Stimulated activated CD8-positive, alpha-beta memory T cell treated with anti-CD3 and anti-CD28 coated beads, Interleukin-7, amount 100 ng/mL, for 4 hours (primary cell): ENCODE results near the gene KIT.
"Not testable (repeated sequence)": the region's sequence is repeated elsewhere in the genome, so short reads cannot be mapped to it uniquely, and the experiment has no call there.

Experiments
- DNase-seq, 2 donors: peaks; one replicate each; pipeline ENCODE4 v3.0.0-alpha.2; 2020; ENCODE audit warnings: low read depth in 2 of 2

KIT gene

DNA sequence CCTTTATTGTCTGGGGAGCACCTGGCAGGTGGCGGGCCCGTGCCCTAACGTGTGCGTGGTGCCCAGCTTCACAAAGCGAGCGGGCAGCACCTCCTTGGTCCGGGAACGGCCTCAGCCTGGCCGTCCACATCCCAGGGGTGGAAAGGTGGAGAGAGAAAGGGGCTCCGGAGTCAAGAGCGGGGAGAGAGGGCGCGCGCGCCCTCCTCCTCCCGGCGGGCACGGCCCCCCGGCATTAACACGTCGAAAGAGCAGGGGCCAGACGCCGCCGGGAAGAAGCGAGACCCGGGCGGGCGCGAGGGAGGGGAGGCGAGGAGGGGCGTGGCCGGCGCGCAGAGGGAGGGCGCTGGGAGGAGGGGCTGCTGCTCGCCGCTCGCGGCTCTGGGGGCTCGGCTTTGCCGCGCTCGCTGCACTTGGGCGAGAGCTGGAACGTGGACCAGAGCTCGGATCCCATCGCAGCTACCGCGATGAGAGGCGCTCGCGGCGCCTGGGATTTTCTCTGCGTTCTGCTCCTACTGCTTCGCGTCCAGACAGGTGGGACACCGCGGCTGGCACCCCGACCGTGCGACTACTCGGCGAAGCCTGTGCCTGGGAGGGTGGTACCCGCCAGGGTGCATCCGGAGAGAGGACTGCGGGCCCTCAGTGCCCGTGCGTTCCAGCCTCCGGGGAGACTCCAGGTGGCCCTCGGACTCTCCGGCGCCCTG lies at the start of gene KIT:
TSS of gene KIT (plus strand) at position 407 of the 701 bp plus-strand sequence. CDS start at position 465, 58 bp downstream.
- DNase-seq: peak in 1 of 2 donors; percentile 13

DNA sequence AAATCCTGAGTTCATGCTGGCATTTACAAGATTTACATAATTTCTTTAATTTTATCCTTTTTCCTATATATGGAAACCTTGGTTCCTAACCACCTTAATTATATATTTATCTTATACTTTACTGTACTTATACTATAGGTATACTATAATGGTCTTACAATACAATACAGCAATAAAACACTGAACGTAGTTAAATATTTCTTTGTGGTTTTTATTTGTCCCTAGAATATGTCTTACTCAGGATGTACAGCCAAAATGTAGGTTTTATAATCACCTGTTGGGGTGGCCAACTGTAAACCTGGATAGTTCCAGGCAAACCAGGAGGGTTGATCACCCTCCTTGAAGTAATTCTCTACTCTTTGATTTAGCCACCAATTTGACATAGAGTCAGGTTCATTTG lies 48.4 kb upstream of the KIT start:
- DNase-seq: no peak

DNA sequence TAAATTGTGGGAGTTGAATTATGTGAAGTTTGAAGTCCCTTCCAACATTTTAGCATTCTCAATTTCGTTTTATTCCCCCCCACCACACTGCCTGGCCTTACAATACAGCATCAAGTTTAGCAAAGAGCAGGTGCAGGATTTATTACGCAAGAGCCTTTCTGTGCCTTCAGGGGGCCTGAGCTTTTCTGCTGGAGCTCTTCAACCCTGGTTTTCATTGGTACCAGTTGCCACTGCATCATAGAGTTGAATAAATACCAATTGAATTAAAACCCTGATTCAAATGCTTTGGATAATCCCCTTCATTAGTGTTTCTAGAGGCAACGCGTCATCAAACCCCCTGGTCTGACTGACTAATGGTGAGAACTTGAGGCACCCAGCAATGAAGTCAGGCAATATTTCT lies 43.6 kb upstream of the KIT start:
- DNase-seq: no peak

DNA sequence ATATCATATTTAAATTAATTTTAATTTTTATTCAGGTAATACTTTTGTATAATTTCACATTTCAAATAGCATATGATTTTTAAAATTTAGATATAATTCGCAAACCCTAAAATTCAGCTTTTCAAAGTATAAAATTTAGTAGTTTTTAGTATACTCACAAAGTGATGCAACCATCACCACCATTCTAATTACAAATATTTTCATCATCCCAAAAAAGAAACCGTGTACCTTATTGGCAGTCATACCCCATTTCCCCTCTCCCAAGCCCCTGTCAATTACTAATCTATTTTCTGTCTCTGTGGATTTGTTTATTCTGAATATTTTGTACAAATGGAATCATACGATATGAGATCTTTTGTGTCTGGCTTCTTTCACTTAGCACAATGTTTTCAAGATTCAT lies 37.0 kb upstream of the KIT start:
- no peak for DNase-seq

DNA sequence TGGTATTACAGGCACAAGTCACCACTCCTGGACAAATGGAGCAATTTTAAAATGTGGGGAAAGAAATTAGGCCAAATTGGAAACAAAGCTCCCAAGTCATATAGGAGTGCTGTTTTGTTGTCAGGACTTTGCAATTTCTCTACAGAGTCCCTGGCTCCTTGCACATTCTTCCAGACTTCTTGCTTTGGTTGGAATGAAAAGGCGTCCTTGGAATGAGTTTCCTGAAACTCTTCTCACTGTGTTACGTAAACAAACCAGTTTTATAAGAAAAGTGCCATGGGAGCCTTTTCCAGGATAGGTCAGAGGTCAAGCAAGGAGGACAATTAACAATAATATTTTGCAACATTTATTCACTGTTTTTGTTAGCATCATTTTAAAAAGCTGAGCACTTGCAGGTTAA lies 32.4 kb upstream of the KIT start:
- DNase-seq: no peak

DNA sequence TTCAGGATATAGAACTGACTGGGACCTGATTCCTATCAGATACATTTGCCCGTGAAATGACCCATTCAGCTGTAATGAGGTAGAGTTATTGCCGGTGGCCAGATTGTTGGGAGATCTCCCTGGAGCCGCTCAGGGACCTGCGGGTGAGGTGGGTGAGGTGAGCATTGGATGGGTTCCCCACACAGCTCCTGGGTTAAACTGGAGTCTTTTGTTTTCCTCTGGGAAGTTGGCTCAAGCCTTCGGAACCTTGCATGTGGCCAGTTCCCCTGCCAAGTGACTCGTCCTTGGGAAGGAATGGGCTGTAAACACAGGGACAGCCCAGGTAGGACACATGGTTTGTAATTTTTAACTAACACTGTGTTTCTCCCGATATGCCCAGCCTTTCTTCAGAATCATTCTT lies 31.6 kb upstream of the KIT start:
- DNase-seq: no peak

DNA sequence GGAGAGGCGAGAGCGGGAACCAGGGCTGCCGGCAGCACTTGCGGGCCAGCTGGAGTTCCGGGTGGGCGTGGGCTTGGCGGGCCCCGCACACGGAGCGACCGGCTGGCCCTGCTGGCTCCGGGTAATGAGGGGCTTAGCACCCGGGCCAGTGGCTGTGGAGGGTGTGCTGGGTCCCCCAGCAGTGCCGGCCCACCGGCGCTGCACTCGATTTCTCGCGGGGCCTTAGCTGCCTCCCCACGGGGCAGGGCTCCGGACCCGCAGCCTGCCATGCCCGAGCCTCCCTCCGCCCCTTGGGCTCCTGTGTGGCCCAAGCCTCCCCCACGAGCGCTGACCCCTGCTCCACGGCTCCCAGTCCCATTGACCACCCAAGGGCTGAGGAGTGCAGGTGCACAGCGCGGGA lies 25.2 kb upstream of the KIT start:
- no peak for DNase-seq

DNA sequence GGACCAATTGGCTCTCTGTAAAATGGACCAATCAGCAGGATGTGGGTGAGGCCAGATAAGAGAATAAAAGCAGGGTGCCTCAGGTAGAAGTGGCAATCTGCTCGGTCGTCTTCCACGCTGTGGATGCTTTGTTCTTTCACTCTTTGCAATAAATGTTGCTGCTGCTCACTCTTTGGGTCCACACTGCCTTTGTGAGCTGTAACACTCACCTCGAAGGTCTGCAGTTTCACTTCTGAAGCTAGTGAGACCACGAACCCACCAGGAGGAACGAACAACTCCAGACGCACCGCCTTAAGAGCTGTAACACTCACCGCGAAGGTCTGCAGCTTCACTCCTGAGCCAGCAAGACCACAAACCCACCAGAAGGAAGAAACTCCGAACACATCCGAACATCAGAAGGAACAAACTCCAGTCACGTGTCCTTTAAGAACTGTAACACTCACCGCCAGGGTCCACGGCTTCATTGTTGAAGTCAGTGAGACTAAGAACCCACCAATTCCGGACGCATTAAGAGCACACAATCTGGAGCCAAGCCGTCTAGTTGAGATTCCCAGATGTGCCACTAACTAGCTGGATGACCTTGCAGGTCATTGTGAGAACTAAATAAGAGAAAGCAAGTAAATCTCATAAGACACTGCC lies 24.5 kb upstream of the KIT start:
- not testable (repeated sequence) for DNase-seq

DNA sequence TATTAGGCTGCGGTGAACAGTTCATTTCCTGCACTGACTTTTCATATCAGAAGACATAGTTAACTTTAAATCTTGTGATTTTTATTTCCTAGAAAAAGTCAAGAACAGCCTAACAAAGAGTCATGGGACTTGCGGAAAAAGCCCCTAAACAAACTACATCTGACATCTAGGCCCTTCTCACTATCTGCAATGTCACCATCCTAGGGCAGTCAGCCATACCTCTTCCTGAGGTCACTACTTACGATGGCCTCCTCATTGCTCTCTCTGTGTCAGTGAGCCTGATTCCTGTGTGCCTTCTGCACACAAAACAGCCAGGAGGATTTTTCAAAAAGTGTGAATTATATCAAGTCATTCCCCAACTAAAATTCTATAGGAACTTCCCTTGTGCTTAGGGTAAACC lies 22.4 kb upstream of the KIT start:
- DNase-seq: no peak

DNA sequence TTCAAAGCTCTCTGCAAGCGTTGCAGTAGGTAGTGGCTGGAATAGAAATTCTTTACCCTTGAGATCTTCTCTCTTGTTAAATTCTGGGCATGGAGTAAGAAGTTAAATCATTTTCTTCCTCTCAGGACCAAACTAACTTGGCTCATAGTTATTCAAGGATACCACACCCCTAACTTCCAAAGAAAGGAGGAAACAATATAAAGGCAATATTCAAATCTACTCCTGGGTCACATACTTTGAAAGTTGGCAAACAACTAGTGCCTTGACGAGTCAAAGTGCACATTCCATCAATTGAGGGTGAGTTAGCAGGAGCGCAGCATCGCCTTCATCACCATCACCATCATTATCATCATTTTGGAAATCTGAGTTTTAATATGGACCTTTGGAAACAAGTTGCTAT lies 20.4 kb upstream of the KIT start:
- no peak for DNase-seq

DNA sequence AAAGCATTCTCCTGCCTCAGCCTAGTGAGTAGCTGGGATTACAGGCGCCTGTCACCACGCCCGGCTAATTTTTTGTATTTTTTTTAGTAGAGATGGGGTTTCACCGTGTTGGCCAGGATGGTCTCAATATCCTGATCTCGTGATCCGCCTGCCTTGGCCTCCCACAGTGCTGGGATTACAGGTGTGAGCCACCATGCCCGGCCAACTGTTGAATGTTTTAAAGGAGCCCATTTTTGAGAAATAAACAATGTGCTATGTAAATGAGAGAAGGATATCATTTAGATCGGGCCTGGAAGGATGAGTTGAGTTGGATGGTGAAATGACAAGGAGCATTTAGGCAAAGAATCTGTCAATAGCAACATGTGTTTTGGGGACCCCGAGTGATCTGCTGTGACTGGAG lies 16.7 kb upstream of the KIT start:
- DNase-seq: not testable (repeated sequence)

DNA sequence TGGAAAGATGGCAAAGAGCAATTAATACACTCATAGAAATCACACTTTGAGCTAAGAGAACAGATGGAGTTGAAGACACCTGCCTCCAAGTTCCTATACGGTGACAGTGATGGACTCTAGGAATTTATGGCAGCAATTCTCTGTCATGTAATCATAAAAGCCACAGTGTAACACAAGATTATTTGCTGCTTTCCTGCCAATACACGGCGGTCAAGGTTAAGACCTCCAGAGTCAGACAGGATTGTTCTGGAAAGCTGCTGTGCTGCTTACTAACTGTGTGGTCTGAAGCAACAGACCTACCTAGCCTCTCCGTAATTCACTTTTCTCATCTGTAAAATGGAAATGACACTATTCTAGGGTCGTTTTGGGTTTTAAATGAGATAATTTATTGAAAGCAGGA lies 14.6 kb upstream of the KIT start:
- DNase-seq: no peak

DNA sequence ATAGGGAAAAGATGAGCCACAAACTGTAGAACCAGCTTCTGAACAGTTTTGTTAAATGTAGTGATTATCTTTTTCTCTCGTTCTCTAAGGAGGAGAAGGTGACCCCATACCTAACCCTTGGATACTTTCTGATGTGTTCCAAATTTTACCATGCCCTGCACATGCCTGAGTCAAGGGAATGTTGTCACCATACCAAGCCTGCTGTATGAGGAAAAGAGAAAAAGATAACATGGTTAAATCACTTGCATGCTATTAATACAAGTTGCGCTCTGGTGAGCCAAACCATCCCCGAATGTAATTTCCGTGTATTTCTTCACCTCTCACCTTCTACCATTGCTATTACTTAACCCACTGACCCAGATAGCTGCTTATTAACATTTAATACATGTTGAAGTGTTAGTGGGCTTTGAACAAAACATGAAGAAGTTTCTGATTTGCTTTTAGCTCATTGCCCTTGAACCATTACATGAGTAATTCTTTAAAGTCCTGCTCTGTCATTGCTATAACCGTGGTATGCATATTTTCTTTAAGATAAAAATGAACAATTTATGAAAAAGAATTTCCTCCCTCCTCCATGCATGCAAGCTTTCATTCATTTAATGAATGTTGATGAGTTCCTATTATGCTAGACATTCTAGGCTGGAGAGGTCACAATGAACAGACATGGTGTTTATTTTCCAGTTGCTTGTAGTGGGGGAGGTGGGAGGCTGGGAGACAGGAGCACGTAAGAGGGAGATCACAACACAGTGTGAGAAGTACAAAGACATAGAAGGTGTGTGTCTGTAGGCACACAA lies 13.6 kb upstream of the KIT start:
- DNase-seq: no peak

DNA sequence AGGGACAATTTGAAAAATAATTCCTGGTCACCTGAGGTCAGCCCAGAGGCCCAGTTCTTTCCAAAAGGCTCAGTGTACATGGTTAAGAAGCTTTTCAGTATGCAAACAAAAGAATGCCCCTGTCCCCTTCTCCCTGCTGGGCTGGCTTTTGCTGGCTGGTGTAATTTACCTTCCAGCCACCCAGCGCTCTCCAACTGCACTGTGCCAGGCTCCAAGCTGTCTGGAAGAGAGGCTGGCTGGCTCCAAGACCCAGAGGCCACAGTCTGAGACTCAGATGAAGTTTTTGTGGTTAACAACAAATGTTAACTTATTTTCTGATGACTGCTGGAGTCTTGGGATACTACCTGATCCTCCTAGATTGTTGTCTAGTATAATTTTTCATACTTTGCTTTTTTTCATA lies 11.9 kb upstream of the KIT start:
- no peak for DNase-seq

DNA sequence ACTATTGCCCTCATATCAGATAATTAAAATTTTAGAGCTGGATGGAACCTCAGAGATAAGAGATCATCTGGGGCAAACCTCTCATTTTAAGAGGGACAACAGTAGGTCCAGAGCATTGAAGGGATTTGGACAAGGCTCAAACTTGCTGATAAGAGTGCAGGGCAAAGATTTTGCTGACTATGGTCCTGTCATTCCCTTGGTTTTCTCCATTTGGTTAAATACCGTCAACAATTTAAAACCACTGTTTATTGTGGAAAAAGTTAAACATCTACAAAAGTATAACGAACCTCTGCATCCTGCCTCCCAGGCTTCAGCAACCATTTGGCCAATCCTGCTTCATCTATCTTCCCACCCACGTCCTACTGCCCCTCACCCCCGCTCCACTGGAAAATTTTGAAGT lies 10.7 kb upstream of the KIT start:
- no peak for DNase-seq

DNA sequence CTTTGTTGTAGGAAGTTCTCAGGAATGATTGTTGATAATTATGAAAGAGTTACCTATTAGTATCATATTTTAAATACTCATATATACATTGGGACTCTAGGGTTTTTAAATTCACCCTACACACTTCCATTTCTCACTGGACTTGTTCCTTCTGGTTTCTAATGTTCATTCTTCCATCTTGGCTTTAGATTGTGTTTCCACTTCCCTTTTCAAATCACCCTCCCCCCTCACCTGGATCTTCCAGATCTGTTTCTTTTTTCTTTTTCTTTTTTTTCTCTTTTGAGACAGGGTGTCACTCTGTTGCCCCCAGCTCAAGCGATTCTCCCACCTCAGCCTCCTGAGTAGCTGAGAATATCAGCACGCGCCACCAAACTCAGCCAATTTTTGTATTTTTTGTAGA lies 6.7 kb upstream of the KIT start:
- DNase-seq: no peak

DNA sequence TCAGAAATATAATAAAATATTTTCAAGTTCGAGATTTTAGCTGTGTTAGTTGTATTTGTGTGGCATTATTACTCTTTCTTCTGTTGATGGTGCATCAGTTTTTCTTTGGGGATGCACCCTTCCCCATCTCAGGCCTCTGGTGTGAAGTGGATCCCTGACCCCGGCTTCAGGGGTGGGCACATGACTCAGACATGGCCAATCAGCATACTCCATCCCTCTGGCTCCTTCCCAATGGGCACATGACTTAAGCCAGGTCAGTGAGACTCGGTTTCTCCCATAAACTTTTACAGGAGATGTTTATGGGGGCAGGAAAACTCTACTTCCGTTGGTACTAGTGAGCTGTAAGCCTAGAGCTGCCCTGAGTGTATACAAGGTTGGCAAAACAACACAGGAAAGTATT lies 3.0 kb upstream of the KIT start:
- DNase-seq: no peak

DNA sequence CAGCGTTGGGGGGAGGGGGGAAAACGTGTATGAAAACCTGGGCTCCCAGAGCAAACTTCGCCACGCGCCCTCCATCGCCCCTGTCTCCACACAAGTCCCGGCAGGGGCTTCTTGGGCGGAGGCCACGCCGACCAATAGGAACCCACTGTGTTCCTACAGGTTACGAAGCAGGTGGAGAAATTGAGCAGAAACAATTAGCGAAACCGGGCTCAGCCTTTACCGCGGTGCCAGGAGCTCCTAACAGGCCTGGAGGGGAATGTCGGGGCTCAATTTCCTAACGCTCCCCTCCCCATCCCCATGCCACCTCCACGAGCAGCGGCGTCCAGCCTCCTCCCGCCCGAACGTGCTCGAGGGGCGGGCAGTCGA lies 589 bp upstream of the KIT start:
- no peak for DNase-seq

DNA sequence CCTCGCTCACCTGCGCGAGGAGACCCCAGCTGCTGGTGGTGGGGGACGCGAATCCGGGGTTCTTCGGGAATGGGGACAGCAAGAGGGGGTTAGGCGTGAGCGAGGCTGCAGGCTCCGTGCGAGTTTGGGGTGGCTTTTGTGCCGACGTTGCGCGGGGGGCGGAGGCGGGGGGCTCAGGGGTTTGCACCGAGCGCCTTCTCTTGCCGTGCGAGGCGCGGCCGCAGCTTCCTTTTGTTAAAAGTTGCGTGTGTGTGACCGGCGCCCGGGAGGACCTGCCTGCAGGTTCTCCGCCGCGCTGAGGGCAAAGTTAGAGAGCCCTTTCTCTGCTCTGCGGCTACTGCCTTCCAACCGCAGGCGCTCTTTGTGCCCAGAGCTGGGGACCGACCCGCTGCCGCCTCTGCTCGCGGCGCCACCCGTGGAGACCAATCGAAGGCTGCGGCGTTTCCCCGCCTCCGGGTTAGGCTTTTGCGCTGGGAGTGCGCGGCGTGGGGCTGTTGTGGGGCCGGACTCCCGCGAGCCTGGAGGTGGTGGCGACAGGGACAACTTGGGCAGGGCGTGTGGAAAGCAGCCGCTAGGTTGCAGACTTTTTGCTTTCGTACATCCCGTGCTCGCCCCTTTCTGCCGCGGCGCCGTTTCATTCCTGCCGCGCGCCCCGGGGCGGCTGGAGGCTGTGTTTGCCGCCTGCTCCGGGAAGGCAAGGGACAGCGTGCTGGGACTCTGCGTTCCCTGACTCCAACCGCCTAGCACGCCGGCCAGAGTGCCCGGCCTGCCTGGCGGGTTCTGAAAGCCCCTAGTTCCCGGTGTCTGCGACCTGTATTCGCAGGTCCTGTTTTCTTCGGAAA lies 716 bp downstream of the KIT start:
- no peak for DNase-seq

DNA sequence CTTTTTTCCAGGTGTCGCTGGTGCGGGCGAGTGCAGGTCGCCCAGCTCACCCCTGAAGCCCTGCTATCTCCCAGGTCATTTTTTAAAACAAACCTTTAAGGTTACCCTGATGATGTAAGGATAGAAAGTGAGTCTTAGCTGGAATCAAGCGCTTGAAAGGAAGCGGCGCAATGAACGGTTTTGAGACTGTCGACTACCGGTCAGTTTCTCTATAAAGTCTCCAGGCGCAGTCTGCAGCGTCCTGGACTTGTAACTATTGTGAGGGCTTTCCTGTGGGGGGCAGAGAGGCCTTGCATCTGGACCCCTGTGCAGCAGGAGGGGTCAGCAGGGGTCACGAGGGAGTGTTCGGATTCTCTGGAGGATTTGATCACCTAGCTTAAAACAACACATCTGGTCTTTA lies 1.6 kb downstream of the KIT start:
- no peak for DNase-seq

DNA sequence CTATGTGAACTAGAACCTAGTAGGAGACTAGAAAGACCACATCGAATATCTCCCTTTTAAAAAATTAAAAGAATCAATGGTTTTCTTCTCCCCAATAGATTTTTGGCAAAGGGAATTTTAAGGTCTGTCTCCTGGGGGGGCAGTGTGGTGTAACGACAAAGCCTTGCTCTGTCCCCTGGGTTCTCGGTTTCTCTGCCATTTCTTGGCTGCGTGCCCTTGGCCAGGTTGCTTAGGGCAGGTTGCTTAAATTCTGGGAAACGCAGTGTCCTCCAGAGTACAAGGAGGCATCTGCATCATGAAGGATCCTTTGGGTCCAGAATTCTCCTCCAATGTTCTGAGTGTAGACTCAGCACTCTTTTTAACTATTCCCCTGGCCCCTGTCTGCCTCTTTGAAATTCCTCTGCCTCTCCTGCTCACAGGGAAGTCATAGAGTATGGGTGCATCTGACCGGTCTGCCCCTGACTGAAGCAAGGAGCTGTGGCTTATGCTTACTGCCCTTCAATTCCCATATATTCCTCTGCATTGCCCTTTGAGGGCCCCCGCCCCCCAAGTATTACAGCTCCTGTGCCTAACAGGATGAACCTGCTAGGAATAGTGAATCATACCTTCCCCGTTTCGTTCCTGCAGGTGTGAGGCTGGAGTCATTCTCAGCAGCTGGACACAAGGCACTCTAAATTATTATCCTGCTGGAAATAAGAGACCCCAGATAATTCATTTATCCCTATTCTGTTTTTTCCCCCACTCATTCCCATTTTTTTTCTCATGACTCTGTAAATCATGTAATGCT lies 2.2 kb downstream of the KIT start:
- no peak for DNase-seq
